Measurements from ENCODE around the gene ADORA1. TPM values are rescaled to one million over a fixed set of nuclear protein-coding genes. Genes with fewer than 3 reads are reported as not detected.
A peak's percentile ranks its signal among the peaks of the same experiment; 100 is the strongest.

The ADORA1 gene
- total RNA-seq, 2 experiments from 2014 or later, result not detected

- intact Hi-C loops (cut with micrococcal nuclease; ENCODE audit: unreplicated experiment), result loop anchor here (2.0 kb wide), 1 partner anchor 134 kb away; no protein-coding TSS in a partner anchor
- H3K4me2 ChIP-seq (ENCODE audit: low read length), result no peak overlapping the region
- H3K9me2 ChIP-seq (ENCODE audit: insufficient read depth, low read length), result no peaks in the 10 kb centered on the region
- no TSS peak for BruUV-seq (replicated peaks)
- no peaks in the 10 kb centered on the region for H3K9me3 ChIP-seq (ENCODE audit: low read length)
- H3K36me3 ChIP-seq (ENCODE audit: insufficient read depth, low read length), result no peaks in the 10 kb centered on the region
- DNase-seq (ENCODE audit: low spot score), result no peak
- H3K27ac ChIP-seq (ENCODE audit: low read depth, low read length, poor library complexity, severe bottlenecking), result no peak overlapping the region
- H4K20me1 ChIP-seq (ENCODE audit: insufficient read depth, low read length), result no peaks in the 10 kb centered on the region
- no peak overlapping the region for H2AFZ ChIP-seq (ENCODE audit: low read length)
- CTCF ChIA-PET (ENCODE audit: unreplicated experiment), result interaction anchor here (1.1 kb wide), 1 partner anchor 35 kb away, joined by 4 read pairs; no protein-coding TSS in a partner anchor
- TF ChIP-seq CTCF (conservative IDR thresholded peaks at IDR 0.05; ENCODE audit: low read length), result no peak
- TF ChIP-seq EZH2phosphoT487 (IDR thresholded peaks at IDR 0.05; ENCODE audit: borderline replicate concordance, low read depth, low read length), result no peak
- H3K4me3 ChIP-seq (ENCODE audit: low read depth, low read length, poor library complexity, severe bottlenecking), result no peak overlapping the region
- no peaks in the 10 kb centered on the region for H3K4me1 ChIP-seq (ENCODE audit: insufficient read depth, low read length, poor library complexity, severe bottlenecking)
- H3K79me2 ChIP-seq (ENCODE audit: insufficient read depth, low read depth, low read length), result no peaks in the 10 kb centered on the region
- POLR2A ChIA-PET, result interaction anchor here (0.6 kb wide), 1 partner anchor 885 kb away, joined by 3 read pairs; no protein-coding TSS in a partner anchor
Observed at GRCh38 chr1:203173011-203173555, 45.6 kb downstream of the ADORA1 start.

- H3K4me1 ChIP-seq (ENCODE audit: insufficient read depth, low read length, poor library complexity, severe bottlenecking), result no peaks in the 10 kb centered on the region
- H3K9me2 ChIP-seq (ENCODE audit: insufficient read depth, low read length), result no peaks in the 10 kb centered on the region
- POLR2A ChIA-PET, result interaction anchor here (0.6 kb wide), 1 partner anchor 885 kb away, joined by 3 read pairs; no protein-coding TSS in a partner anchor
- no peak overlapping the region for H2AFZ ChIP-seq (ENCODE audit: low read length)
- H3K4me2 ChIP-seq (ENCODE audit: low read length), result no peak overlapping the region
- no peak overlapping the region for H3K4me3 ChIP-seq (ENCODE audit: low read depth, low read length, poor library complexity, severe bottlenecking)
- CTCF ChIA-PET (ENCODE audit: unreplicated experiment), result interaction anchor here (1.1 kb wide), 1 partner anchor 34 kb away, joined by 4 read pairs; no protein-coding TSS in a partner anchor
- no TSS peak for BruUV-seq (replicated peaks)
- intact Hi-C loops (cut with micrococcal nuclease; ENCODE audit: unreplicated experiment), result loop anchor here (2.0 kb wide), 1 partner anchor 135 kb away; no protein-coding TSS in a partner anchor
- no peaks in the 10 kb centered on the region for H3K36me3 ChIP-seq (ENCODE audit: insufficient read depth, low read length)
- TF ChIP-seq CTCF (conservative IDR thresholded peaks at IDR 0.05; ENCODE audit: low read length), result no peak
- no peak for TF ChIP-seq EZH2phosphoT487 (IDR thresholded peaks at IDR 0.05; ENCODE audit: borderline replicate concordance, low read depth, low read length)
- no peaks in the 10 kb centered on the region for H3K79me2 ChIP-seq (ENCODE audit: insufficient read depth, low read depth, low read length)
- H3K9me3 ChIP-seq (ENCODE audit: low read length), result no peaks in the 10 kb centered on the region
- no peaks in the 10 kb centered on the region for H4K20me1 ChIP-seq (ENCODE audit: insufficient read depth, low read length)
- no peak overlapping the region for H3K27ac ChIP-seq (ENCODE audit: low read depth, low read length, poor library complexity, severe bottlenecking)
- peak; percentile 19 for DNase-seq (ENCODE audit: low spot score)
Observed at GRCh38 chr1:203173566-203173965, 46.0 kb downstream of the ADORA1 start.

GRCh38 chr1:203174324-203174985, 46.9 kb downstream of the ADORA1 start:
- ChIA-PET POLR2A (no interaction called here), CTCF (ENCODE audit: unreplicated experiment) (interaction anchor here (0.7 kb wide), 1 partner anchor 1014 kb away, joined by 3 read pairs; the partner anchor contains the start of gene PTPN7)
- intact Hi-C loops (cut with micrococcal nuclease; ENCODE audit: unreplicated experiment), result no loop called here
- Histone ChIP-seq H2AFZ (ENCODE audit: low read length) (no peak overlapping the region), H3K9me2 (ENCODE audit: insufficient read depth, low read length) (no peaks in the 10 kb centered on the region), H3K4me1 (ENCODE audit: insufficient read depth, low read length, poor library complexity, severe bottlenecking) (no peaks in the 10 kb centered on the region), H3K79me2 (ENCODE audit: insufficient read depth, low read depth, low read length) (no peaks in the 10 kb centered on the region), H3K27ac (ENCODE audit: low read depth, low read length, poor library complexity, severe bottlenecking) (no peak overlapping the region), H3K4me3 (ENCODE audit: low read depth, low read length, poor library complexity, severe bottlenecking) (no peak overlapping the region), H3K9me3 (ENCODE audit: low read length) (no peaks in the 10 kb centered on the region), H3K36me3 (ENCODE audit: insufficient read depth, low read length) (no peaks in the 10 kb centered on the region), H3K4me2 (ENCODE audit: low read length) (no peak overlapping the region), H4K20me1 (ENCODE audit: insufficient read depth, low read length) (no peaks in the 10 kb centered on the region)
- BruUV-seq (replicated peaks), result no TSS peak
- TF ChIP-seq EZH2phosphoT487 (IDR thresholded peaks at IDR 0.05; ENCODE audit: borderline replicate concordance, low read depth, low read length), result no peak
- no peak for TF ChIP-seq CTCF (conservative IDR thresholded peaks at IDR 0.05; ENCODE audit: low read length)
- no peak for DNase-seq (ENCODE audit: low spot score)
